SU-DHL-6 (cell line): ENCODE results near the gene OR2T1.

Experiments
- CTCF ChIP-seq: fragments of 200-600 bp; sonication (generic); IDR thresholded peaks from one replicate; pipeline ENCODE4 v1.5.1; 2017; ENCODE audit warnings: antibody characterized with exemption, mild to moderate bottlenecking, low read length, moderate library complexity; ENCODE audit not compliant: insufficient read depth, poor library complexity, severe bottlenecking
- EZH2phosphoT487 ChIP-seq: fragments of 200-600 bp; sonication (generic), shearing (Covaris generic); conservative IDR thresholded peaks from 2 replicates; pipeline ENCODE4 v1.6.1; 2018; ENCODE audit warnings: mild to moderate bottlenecking, antibody characterized with exemption, low read length, moderate library complexity, mixed read lengths

- no peak for TF ChIP-seq CTCF
- TF ChIP-seq EZH2phosphoT487: no peak
Observed at GRCh38 chr1:248416226-248416625, 13.4 kb downstream of the OR2T1 start.
